Measurements from ENCODE around the gene ELMO3. TPM values are rescaled to one million over a fixed set of nuclear protein-coding genes. Genes with fewer than 3 reads are reported as not detected.

ELMO3 gene
- total RNA-seq, 1 donor: 0.09 TPM

GRCh38 chr16:67247192-67248072 is 48.5 kb downstream of the ELMO3 start, which contains the start of gene FHOD1:
FHOD1 (minus strand) TSS chr16:67247481; CDS start chr16:67247410, 71 bp downstream.
- peak within 1 kb of the TSS; percentile 83 for H3K4me3 ChIP-seq (ENCODE audit: low read depth, low read length)
- no peak for TF ChIP-seq CTCF (IDR thresholded peaks at IDR 0.05; ENCODE audit: insufficient read depth, low read length)
- DNase-seq (ENCODE audit: low read depth): peak; percentile 92

- no peak for DNase-seq (ENCODE audit: low read depth)
- H3K4me3 ChIP-seq (ENCODE audit: low read depth, low read length): peak overlapping the region; percentile 65
- TF ChIP-seq CTCF (IDR thresholded peaks at IDR 0.05; ENCODE audit: insufficient read depth, low read length): no peak
These were observed 49.1 kb downstream of the ELMO3 start for GRCh38 chr16:67248073-67248400.

GRCh38 chr16:67248401-67249177 is 49.7 kb downstream of the ELMO3 start, which contains the start of gene SLC9A5:
SLC9A5 (plus strand) TSS chr16:67248979; CDS start chr16:67249015, 36 bp downstream.
- no peak for DNase-seq (ENCODE audit: low read depth)

GRCh38 chr16:67249178-67250044 is 50.5 kb downstream of the ELMO3 start:
- DNase-seq (ENCODE audit: low read depth): no peak
- peak overlapping the region; percentile 65 for H3K4me3 ChIP-seq (ENCODE audit: low read depth, low read length)
- no peak for TF ChIP-seq CTCF (IDR thresholded peaks at IDR 0.05; ENCODE audit: insufficient read depth, low read length)

More at GRCh38 chr16:67248401-67249177, 49.7 kb downstream of the ELMO3 start, which contains the start of gene SLC9A5:
- peak within 1 kb of the TSS; percentile 65 for H3K4me3 ChIP-seq (ENCODE audit: low read depth, low read length)
- TF ChIP-seq CTCF (IDR thresholded peaks at IDR 0.05; ENCODE audit: insufficient read depth, low read length): no peak

- DNase-seq (ENCODE audit: low read depth): no peak
- no peak for TF ChIP-seq CTCF (IDR thresholded peaks at IDR 0.05; ENCODE audit: insufficient read depth, low read length)
- H3K4me3 ChIP-seq (ENCODE audit: low read depth, low read length): no peak overlapping the region
These were observed 51.1 kb downstream of the ELMO3 start for GRCh38 chr16:67250045-67250327.

Data from fibroblast of the aortic adventitia (primary cell).